Caki2 (cell line): ENCODE measurements around the gene HOXD11. TPM values are rescaled to one million over a fixed set of nuclear protein-coding genes. Genes with fewer than 3 reads are reported as not detected.

Source experiments
- DNase-seq: peaks from one replicate; pipeline ENCODE4 v3.0.0-alpha.2; 2015; ENCODE audit warnings: low read depth
- in situ Hi-C: cut with HindIII; loops from 2 replicates; pipeline ENCODE4 v1.10.0; 2016; ENCODE audit warnings: low sequenced_read_pairs, low pct_unique_long_range_greater_than_20kb, mixed read lengths
- total RNA-seq: library from RNA; depleted of rRNA; stranded (reverse); fragments of >200 nt; shearing (Covaris generic); gene quantifications from 2 replicates; pipeline ENCODE4 v1.2.3, GENCODE V29; 2014; ENCODE audit warnings: low replicate concordance

HOXD11 gene
- total RNA-seq, 1 experiment from 2014 or later = 3.7 TPM

GRCh38 chr2:176137252-176137580, 30.1 kb downstream of the HOXD11 start:
- in situ Hi-C loops = no loop called here
- DNase-seq = no peak

- in situ Hi-C loops = no loop called here
- DNase-seq = no peak
These were observed 30.8 kb downstream of the HOXD11 start for GRCh38 chr2:176137906-176138305.

GRCh38 chr2:176138526-176138922, 31.4 kb downstream of the HOXD11 start:
- DNase-seq = no peak
- in situ Hi-C loops = no loop called here

GRCh38 chr2:176138923-176139660, 32.0 kb downstream of the HOXD11 start:
- DNase-seq = no peak
- in situ Hi-C loops = no loop called here

- DNase-seq = no peak
These were observed 32.8 kb downstream of the HOXD11 start for GRCh38 chr2:176139661-176140512.

GRCh38 chr2:176140513-176141317, 33.6 kb downstream of the HOXD11 start:
- in situ Hi-C loops = no loop called here
- peak; percentile 86 for DNase-seq

More at GRCh38 chr2:176139661-176140512, 32.8 kb downstream of the HOXD11 start:
- in situ Hi-C loops = no loop called here

- in situ Hi-C loops = no loop called here
- DNase-seq = no peak
These were observed 35.2 kb downstream of the HOXD11 start for GRCh38 chr2:176142281-176142680.

- in situ Hi-C loops = no loop called here
- no peak for DNase-seq
These were observed 38.2 kb downstream of the HOXD11 start for GRCh38 chr2:176145085-176145969.

GRCh38 chr2:176146101-176146500, 39.0 kb downstream of the HOXD11 start:
- in situ Hi-C loops = no loop called here
- DNase-seq = no peak

- in situ Hi-C loops = no loop called here
- DNase-seq = no peak
These were observed 39.6 kb downstream of the HOXD11 start for GRCh38 chr2:176146645-176147044.

GRCh38 chr2:176147210-176147799, 40.2 kb downstream of the HOXD11 start:
- in situ Hi-C loops = no loop called here
- no peak for DNase-seq

GRCh38 chr2:176147800-176148496, 40.9 kb downstream of the HOXD11 start:
- no peak for DNase-seq
- in situ Hi-C loops = no loop called here

- in situ Hi-C loops = no loop called here
- no peak for DNase-seq
These were observed 41.8 kb downstream of the HOXD11 start for GRCh38 chr2:176148751-176149421.

- in situ Hi-C loops = no loop called here
These were observed 42.4 kb downstream of the HOXD11 start for GRCh38 chr2:176149481-176149938.

GRCh38 chr2:176149939-176150583, 43.0 kb downstream of the HOXD11 start:
- no peak for DNase-seq
- in situ Hi-C loops = no loop called here

More at GRCh38 chr2:176149481-176149938, 42.4 kb downstream of the HOXD11 start:
- DNase-seq = no peak
